GM18498 (cell line): ENCODE results near the gene ZNF217.
A peak's percentile ranks its signal among the peaks of the same experiment; 100 is the strongest.
"Not testable (repeated sequence)": the region's sequence is repeated elsewhere in the genome, so short reads cannot be mapped to it uniquely, and the experiment has no call there.

Experiments
- ATAC-seq: cut with Tn5 transposase; IDR thresholded peaks from one replicate; pipeline ENCODE4 v1.9.1; 2021; ENCODE audit warnings: mild to moderate bottlenecking, moderate library complexity; ENCODE audit not compliant: unreplicated experiment

Gene ZNF217

GRCh38 chr20:53598140-53599043 is 4.8 kb upstream of the ZNF217 start:
- no peak for ATAC-seq

GRCh38 chr20:53597521-53598120 is 4.0 kb upstream of the ZNF217 start:
- no peak for ATAC-seq

GRCh38 chr20:53597030-53597482 is 3.4 kb upstream of the ZNF217 start:
- no peak for ATAC-seq

DNA sequence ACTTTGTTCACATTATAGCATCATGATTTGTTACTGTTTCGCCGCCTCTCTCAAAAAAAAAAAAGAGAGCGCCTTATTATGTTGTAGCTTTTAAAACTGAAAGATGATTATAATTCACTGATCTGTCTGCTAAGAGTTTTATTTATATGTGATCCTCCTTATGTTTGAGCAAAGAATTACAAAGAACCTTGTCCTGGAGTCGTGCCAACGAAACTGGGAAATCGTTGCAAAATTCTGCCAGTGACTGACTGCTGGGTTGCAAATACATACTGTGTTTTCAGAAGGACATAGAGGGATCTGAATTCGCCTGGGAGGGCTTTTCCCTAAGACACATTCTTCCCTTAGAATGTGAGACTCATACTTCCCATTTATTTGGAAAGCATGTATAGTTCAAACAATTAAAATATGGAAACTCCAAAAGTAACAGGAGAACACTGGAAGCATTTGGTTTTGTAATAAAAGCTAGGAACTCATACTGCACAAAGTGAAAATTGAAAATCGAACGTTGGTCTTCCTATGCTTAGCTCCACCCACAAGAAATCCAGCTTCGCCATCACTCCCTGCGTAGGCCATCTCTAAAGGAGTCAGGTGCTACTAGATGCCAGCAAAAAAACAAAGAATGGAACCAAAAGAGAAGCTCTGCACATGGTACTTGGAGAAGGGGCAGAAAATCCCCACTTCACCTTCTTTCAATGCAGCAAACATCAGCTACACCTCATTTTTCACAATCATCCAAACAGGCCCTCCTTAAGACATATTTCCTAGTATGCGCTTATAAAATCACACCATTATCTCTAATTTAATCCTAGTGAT is 2.8 kb upstream of the ZNF217 start:
- ATAC-seq: not testable (repeated sequence)

- not testable (repeated sequence) for ATAC-seq
Measured at GRCh38 chr20:53595742-53596141, 2.1 kb upstream of the ZNF217 start.

DNA sequence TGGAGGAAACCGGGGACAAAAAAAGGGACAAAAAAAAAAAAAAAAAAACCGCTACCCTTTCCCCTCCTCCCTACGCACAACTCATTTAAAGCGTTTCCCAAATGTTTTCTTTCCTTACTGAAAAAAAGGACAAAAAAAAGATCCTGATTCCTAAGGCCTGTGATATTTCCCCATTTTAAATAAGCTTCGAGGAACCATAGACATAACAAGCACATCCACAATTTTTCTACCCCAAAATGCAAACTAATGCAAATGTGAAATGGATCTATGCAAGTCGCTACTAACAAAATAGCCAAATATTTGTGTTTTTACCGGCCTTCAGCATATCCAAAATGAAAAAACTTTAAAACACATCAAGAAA is 1.4 kb upstream of the ZNF217 start:
- ATAC-seq: no peak

DNA sequence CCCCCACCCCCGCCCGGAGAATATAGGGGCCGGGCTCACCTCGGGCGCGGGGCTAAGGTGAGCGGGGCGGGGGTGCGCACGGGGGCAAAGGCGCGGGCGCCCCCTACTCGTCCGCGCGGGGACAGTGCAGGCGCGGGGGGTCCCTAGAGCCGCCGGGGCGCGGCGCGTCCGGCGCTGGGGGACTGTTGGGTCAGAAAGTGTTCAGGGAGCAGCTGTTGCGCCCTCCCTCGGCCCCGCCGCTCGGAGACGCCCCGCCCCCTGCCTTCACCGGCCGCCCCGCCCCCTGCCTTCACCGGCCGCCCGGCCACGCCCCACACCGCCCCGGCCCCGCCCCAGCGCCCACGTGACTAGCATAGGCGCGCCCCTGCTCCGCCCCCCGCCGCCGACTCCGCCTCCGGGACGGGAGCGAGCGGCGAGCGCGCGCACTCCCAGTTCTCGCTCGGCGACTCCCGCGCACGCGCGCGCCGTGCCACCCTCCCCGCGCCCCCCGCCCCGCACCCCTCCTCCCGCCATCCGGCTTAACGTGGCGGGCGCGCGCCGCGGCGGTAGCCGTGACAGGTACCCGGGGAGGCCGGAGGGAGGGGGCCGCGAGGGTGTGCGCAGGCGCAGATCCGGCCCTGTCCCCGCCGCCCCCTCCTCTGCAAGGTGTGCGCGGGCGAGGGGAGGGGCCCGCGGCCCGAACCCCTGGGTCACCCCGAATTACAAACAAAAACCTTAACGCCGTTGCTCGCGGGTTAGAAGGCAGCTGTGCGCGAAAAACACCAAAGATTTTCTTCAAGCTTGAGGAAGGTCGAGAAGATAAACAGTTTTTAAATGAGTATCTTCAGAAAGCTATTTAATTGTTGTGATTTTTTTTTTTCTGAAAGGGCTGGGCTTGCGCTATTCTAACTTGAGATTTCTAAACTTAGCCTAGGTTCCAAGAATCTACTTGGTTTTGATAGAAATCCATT is 704 bp upstream of the ZNF217 start:
- peak; percentile 68 for ATAC-seq

GRCh38 chr20:53592992-53593465 is 610 bp downstream of the ZNF217 start:
- peak; percentile 11 for ATAC-seq

GRCh38 chr20:53592454-53592991 is 1.1 kb downstream of the ZNF217 start:
- ATAC-seq: peak; percentile 30

GRCh38 chr20:53591941-53592441 is 1.6 kb downstream of the ZNF217 start:
- ATAC-seq: not testable (repeated sequence)

DNA sequence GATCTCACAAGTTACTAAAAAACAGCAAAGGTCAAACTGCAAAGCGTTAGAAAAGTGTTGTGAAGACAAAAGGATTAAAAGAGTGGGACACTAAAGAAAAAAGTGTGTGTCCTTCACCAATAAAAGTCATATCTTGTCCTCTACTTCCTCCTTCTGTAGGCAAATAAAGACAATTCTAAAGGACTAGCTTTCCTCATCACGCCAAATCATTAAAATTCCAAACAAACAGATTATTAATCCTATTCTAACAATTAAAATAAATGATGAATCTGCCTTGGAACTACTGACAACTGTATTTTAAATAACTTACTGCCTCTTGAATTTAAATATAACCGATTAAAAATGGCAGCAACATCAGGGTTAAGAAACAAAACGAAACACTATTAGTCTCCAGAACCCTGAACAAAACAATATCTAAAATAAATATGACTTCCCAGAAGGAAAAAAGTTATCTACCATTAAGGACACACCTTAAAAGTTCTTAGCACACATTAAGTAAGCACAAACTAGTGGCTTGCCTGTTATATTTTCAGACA is 2.4 kb downstream of the ZNF217 start:
- not testable (repeated sequence) for ATAC-seq

DNA sequence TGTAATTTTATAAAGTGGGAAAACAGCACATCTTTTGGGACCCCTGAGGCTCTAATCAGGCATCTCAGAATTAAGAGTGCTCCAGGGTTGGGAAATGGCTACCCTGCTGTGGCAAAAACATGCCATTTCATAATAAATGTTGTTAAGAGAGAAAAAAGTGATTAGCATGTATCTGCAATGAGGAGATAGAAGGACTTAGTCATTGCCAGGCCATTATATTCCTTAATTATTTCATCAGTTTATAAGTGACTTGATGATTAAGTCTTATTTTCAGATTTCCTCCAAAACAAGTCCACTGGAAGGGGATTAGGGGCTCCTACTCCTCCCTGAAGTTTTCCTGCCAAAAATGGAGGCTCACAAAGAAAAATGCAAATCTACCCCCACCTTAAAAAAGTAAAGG is 3.0 kb downstream of the ZNF217 start:
- ATAC-seq: not testable (repeated sequence)

DNA sequence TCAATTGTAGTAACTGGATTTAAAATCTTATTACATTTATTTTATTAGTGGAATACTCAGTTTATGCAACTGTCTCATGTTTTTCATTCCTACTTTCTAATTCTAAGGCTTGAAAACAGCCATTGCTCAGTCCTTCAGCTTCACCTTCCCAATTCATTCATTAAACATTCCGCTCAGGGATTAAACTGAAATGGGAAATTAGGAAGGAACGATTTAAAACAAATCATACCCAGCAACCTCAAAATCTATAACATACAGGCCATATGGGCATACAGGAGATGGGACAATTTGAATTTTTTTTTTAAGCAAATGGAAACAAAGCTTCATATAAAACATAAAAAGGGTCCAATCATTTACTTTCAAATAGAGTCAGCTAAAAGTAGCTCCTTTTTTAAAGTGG is 3.5 kb downstream of the ZNF217 start:
- ATAC-seq: not testable (repeated sequence)

DNA sequence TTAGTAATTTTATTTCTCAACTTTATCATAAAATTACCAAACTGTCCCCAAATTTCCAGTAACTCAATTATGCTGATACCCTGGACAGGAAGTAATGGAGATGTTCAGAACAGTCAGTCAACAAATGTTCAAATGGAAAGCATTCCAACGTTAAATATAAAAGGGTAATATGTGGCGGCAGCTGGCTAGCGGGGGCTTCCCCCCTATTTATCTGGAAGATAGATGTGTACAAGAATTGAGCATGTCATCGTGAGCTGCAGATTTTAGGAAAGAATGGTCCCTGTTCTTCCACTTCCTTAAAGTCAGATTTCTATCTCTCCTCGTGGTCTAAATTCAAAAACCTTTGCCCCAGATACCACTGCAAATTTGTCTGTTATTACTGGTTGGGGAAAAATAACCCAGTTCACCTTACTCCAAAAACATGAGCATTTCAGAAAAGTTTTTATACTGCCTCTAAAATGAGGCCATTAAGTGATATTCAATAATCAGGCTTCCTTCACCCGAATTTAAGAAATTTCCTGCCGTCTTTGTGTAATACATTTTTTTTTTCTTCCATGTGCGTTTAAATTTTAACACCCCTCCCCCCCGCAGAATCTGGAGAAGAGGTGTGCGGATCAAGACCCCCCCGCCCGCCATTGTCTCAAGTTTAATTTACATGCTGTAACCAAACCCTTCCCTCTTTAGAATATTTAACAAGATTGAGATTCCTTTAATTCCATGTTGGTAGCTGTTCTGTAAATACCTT is 4.1 kb downstream of the ZNF217 start:
- ATAC-seq: not testable (repeated sequence)

- not testable (repeated sequence) for ATAC-seq
Measured at GRCh38 chr20:53587157-53587703, 6.4 kb downstream of the ZNF217 start.

DNA sequence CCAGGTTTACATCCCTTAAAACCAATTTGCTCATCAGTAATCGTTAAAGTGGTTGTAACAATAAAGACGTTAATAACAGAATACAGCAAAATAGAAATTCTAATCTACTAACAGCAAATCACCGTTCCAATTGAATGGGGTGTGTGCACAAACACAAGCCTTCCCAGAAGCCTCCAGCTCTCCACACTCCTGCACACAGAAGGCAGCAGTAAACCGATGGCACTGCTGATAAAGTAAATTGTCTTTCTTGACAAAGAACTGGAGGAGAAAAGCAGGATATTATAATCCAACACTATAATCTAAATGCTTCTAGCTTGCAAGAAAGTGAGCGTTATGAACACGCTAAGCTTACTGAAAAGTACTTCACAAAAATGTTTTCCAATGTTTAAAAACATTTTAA is 7.0 kb downstream of the ZNF217 start:
- no peak for ATAC-seq

DNA sequence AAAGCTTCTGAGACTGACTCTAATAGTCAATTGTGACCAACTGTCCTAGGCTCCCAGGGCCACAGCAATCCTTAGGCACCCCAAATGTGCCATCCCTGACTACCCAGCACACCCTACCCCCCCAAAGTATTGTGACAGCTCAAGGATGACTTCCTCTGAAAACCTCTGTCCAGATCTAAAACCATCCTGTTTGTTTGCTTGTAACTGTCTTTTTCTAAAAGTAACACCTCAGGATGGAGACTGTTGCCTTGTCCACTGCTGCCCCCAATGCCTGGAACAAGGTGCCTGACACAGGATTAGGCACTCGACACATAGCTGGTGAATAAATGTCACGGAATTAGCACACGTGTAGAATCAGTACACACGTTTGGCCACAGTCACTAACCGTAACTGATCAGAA is 7.7 kb downstream of the ZNF217 start:
- not testable (repeated sequence) for ATAC-seq

- not testable (repeated sequence) for ATAC-seq
Measured at GRCh38 chr20:53585004-53585569, 8.6 kb downstream of the ZNF217 start.
